ENCODE data around the gene SARNP.

- TF ChIP-seq POLR2A (IDR thresholded peaks at IDR 0.05; ENCODE audit: low read depth, low read length) = no peak
- no peak for TF ChIP-seq SPI1 (IDR thresholded peaks at IDR 0.05; ENCODE audit: low read depth, low read length)
These were observed 15.5 kb upstream of the SARNP start for GRCh38 chr12:55833056-55833455.
